ENCODE results near the gene MRPS25.

DNA sequence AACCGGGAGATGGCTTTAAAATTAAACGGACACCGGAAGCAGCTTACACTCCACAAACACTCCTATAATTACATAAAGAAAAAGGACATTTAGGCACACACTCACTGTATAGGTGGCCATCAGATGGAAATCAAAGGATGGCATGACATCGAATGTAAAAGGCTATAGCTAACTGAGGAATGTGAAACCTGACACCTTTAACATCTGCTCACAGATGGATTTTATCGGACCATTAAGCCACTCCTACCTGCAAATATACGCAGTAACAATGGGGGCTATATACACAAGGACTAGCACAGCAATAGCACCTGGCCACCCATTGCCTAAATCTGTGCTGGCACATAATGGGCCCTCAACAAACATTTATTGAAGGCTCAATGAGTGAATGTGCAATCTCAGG is 48.4 kb upstream of the MRPS25 start:
- TF ChIP-seq EZH2 (IDR thresholded peaks at IDR 0.05) (no peak), POLR2AphosphoS5 (IDR thresholded peaks at IDR 0.05; ENCODE audit: borderline replicate concordance, low read depth, low read length) (no peak)

All from SK-N-MC (cell line).